DND-41 (cell line): ENCODE measurements around the gene CTXN1.
"Not testable (repeated sequence)": the region's sequence is repeated elsewhere in the genome, so short reads cannot be mapped to it uniquely, and the experiment has no call there.

Experiments
- ATAC-seq: fragments of 200-7000 bp; cut with Tn5 transposase; 3 replicates; pipeline ENCODE4 v1.9.1; 2021; ENCODE audit warnings: low read depth; ENCODE audit not compliant: insufficient read depth
- DNase-seq: peaks from one replicate; pipeline ENCODE4 v3.0.0-alpha.2; 2020
- H2AFZ ChIP-seq: 2 replicates; pipeline ENCODE4 v1.6.0; 2012; ENCODE audit warnings: low read depth, low read length
- H3K27ac ChIP-seq: 2 replicates; pipeline ENCODE4 v1.5.1; 2012; ENCODE audit warnings: low read length, inconsistent platforms
- H3K27me3 ChIP-seq: fragments of 200-600 bp; sonication (generic); 2 replicates; pipeline ENCODE4 v1.6.0; 2012; ENCODE audit warnings: low read length, mild to moderate bottlenecking, inconsistent platforms; ENCODE audit not compliant: insufficient read depth, poor library complexity
- H3K36me3 ChIP-seq: 2 replicates; pipeline ENCODE4 v1.5.1; 2012; ENCODE audit warnings: low read length, inconsistent platforms; ENCODE audit not compliant: insufficient read depth
- H3K4me1 ChIP-seq: 2 replicates; pipeline ENCODE4 v1.5.1; 2012; ENCODE audit warnings: mild to moderate bottlenecking, low read length; ENCODE audit not compliant: insufficient read depth
- H3K4me2 ChIP-seq: 2 replicates; pipeline ENCODE4 v1.6.0; 2012; ENCODE audit warnings: mild to moderate bottlenecking, moderate library complexity, low read length, inconsistent platforms; ENCODE audit not compliant: insufficient read depth
- H3K4me3 ChIP-seq, 2 experiments: fragments of 200-600 bp in 1 of 2; shearing (Covaris generic) in 1 of 2; 2 replicates each; pipeline ENCODE4 v1.5.1; 2012 to 2016; ENCODE audit warnings: inconsistent platforms in 2 of 2, low read length in 2 of 2, mild to moderate bottlenecking in 2 of 2, low read depth in 1 of 2, moderate library complexity in 1 of 2
- H3K79me2 ChIP-seq: 2 replicates; pipeline ENCODE4 v1.6.0; 2012; ENCODE audit warnings: low read length, inconsistent platforms; ENCODE audit not compliant: insufficient read depth
- H3K9ac ChIP-seq: 2 replicates; pipeline ENCODE4 v1.6.0; 2012; ENCODE audit warnings: low read depth, mild to moderate bottlenecking, inconsistent platforms, low read length, moderate library complexity
- H3K9me3 ChIP-seq: 2 replicates; pipeline ENCODE4 v1.5.1; 2012; ENCODE audit warnings: low read length, moderate library complexity, mild to moderate bottlenecking, inconsistent platforms; ENCODE audit not compliant: insufficient read depth, severe bottlenecking
- H4K20me1 ChIP-seq: 2 replicates; pipeline ENCODE4 v1.6.0; 2012; ENCODE audit warnings: low read length; ENCODE audit not compliant: insufficient read depth
- EZH2 ChIP-seq: IDR thresholded peaks from 3 replicates; pipeline ENCODE4 v1.6.1; 2012; ENCODE audit warnings: borderline replicate concordance, low read depth, mild to moderate bottlenecking, moderate library complexity, low read length, inconsistent platforms; ENCODE audit not compliant: severe bottlenecking
- TF ChIP-seq, protein P1 (sequence below): IDR thresholded peaks from 2 replicates; pipeline ENCODE4 v1.5.1; 2012; ENCODE audit warnings: borderline replicate concordance, low read length, moderate library complexity, mild to moderate bottlenecking; ENCODE audit not compliant: poor library complexity, severe bottlenecking; ENCODE audit errors: extremely low read depth

Gene CTXN1

DNA sequence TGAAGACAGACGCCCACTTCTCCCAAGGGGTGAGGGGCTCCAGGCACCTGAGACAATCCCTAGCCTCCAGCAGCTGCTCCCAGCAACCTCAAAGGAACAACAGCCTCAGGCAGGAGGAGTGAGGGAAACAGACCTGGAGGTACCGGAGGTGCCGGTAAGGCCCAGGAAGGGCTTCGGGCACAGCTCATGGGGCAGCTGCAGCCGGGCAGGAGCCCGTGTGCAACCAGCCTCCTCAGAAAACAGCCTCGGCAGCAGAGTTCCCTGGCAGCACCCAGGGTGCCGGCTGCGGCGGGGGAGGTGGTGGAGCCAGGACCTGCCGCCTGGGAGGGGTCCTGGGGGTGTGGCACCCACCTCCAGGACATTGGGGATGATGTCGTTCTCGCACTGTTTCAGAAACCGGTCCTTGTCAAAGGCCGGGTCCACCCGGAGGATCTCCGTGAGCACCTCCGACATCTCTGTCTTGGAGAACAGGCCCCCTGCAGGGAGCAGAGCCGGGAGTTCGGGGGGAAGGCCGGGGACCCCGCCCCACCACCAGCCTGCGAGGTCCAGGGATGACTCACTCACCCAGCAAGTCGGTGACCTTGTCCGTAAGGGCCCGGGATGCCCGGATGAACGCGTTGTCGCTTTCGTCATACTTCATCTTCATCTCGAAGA is 6.5 kb upstream of the CTXN1 start:
- Histone ChIP-seq H3K4me2 (no peak overlapping the region), H3K9me3 (no peaks in the 10 kb centered on the region), H3K4me3 (no peak overlapping the region), H3K27ac (no peak overlapping the region), H3K9ac (no peak overlapping the region), H3K27me3 (no peaks in the 10 kb centered on the region), H3K36me3 (peaks cover 74% of the 10 kb centered on the region), H3K4me1 (no peaks in the 10 kb centered on the region), H2AFZ (no peak overlapping the region), H4K20me1 (peaks cover 38% of the 10 kb centered on the region), H3K79me2 (peaks cover 2% of the 10 kb centered on the region; the same call in 1 of the 2 replicates)
- TF ChIP-seq, protein P1, sequence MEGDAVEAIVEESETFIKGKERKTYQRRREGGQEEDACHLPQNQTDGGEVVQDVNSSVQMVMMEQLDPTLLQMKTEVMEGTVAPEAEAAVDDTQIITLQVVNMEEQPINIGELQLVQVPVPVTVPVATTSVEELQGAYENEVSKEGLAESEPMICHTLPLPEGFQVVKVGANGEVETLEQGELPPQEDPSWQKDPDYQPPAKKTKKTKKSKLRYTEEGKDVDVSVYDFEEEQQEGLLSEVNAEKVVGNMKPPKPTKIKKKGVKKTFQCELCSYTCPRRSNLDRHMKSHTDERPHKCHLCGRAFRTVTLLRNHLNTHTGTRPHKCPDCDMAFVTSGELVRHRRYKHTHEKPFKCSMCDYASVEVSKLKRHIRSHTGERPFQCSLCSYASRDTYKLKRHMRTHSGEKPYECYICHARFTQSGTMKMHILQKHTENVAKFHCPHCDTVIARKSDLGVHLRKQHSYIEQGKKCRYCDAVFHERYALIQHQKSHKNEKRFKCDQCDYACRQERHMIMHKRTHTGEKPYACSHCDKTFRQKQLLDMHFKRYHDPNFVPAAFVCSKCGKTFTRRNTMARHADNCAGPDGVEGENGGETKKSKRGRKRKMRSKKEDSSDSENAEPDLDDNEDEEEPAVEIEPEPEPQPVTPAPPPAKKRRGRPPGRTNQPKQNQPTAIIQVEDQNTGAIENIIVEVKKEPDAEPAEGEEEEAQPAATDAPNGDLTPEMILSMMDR: no peak
- TF ChIP-seq EZH2: no peak
- DNase-seq (no peak), ATAC-seq (no peak)

GRCh38 chr19:7931221-7932061 is 5.5 kb upstream of the CTXN1 start:
- no peak overlapping the region for H3K9ac ChIP-seq
- H4K20me1 ChIP-seq: peaks cover 40% of the 10 kb centered on the region
- no peak overlapping the region for H3K4me3 ChIP-seq
- peaks cover 70% of the 10 kb centered on the region for H3K36me3 ChIP-seq
- TF ChIP-seq EZH2: no peak
- TF ChIP-seq, protein P1: no peak
- no peak overlapping the region for H3K27ac ChIP-seq
- H3K27me3 ChIP-seq: no peaks in the 10 kb centered on the region
- peaks cover 2% of the 10 kb centered on the region for H3K4me1 ChIP-seq
- H3K4me2 ChIP-seq: no peak overlapping the region
- no peak for DNase-seq
- H2AFZ ChIP-seq: no peak overlapping the region
- H3K79me2 ChIP-seq: no peaks in the 10 kb centered on the region
- no peaks in the 10 kb centered on the region for H3K9me3 ChIP-seq
- ATAC-seq: no peak

DNA sequence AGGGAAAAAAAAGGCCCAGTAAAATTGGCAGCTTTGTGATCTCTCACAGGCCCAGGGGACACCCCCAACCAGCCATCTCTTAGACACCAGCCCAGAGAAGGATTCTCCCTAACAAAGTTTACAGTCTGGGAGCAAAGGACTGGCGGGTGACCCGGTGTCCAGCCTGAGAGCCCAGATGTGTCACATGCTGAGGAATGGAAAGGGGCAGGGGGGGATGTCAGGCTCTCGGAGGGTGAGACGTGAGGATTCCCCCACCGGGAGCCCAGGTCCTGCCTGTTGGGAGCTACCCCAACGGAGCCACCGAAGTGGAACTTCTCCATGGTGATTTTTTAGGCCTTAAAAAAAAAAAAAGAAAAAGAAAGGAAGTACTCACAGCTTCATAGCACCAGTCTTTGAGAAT is 4.8 kb upstream of the CTXN1 start:
- H3K79me2 ChIP-seq: no peaks in the 10 kb centered on the region
- no peak overlapping the region for H2AFZ ChIP-seq
- H3K4me2 ChIP-seq: no peak overlapping the region
- H3K27ac ChIP-seq: no peak overlapping the region
- no peaks in the 10 kb centered on the region for H3K27me3 ChIP-seq
- H3K36me3 ChIP-seq: peaks cover 64% of the 10 kb centered on the region
- ATAC-seq (no peak), DNase-seq (no peak)
- peaks cover 36% of the 10 kb centered on the region for H4K20me1 ChIP-seq
- no peak overlapping the region for H3K4me3 ChIP-seq
- no peak overlapping the region for H3K9ac ChIP-seq
- TF ChIP-seq EZH2: no peak
- TF ChIP-seq, protein P1: no peak
- peaks cover 7% of the 10 kb centered on the region for H3K4me1 ChIP-seq
- no peaks in the 10 kb centered on the region for H3K9me3 ChIP-seq

- not testable (repeated sequence) for H3K9me3 ChIP-seq, H3K4me2 ChIP-seq, H3K4me3 ChIP-seq, H3K9ac ChIP-seq, DNase-seq, H3K27ac ChIP-seq, ATAC-seq, H2AFZ ChIP-seq, H3K27me3 ChIP-seq, H3K79me2 ChIP-seq
- H3K4me1 ChIP-seq: peaks cover 13% of the 10 kb centered on the region
- peaks cover 34% of the 10 kb centered on the region for H4K20me1 ChIP-seq
- H3K36me3 ChIP-seq: peaks cover 57% of the 10 kb centered on the region
Observed at GRCh38 chr19:7930030-7930429, 4.1 kb upstream of the CTXN1 start.
